ENCODE data around the gene KCTD6.
A peak's percentile ranks its signal among the peaks of the same experiment; 100 is the strongest.

Gene KCTD6

GRCh38 chr3:58484722-58485069 lies 7.2 kb upstream of the KCTD6 start:
- DNase-seq = no peak
- Histone ChIP-seq H3K4me3 (ENCODE audit: insufficient read depth, low read depth, low read length, poor library complexity, severe bottlenecking) (no peak overlapping the region), H3K36me3 (ENCODE audit: control insufficient read depth, insufficient read depth, low read length) (no peaks in the 10 kb centered on the region), H3K4me1 (ENCODE audit: control insufficient read depth, insufficient read depth, low read length, poor library complexity, severe bottlenecking) (no peaks in the 10 kb centered on the region), H3K27ac (ENCODE audit: insufficient read depth, low read length, poor library complexity, severe bottlenecking) (no peak overlapping the region), H3K9me3 (ENCODE audit: control insufficient read depth, low read length) (no peaks in the 10 kb centered on the region), H3K27me3 (replicated peaks; ENCODE audit: control insufficient read depth, insufficient read depth, low read length, poor library complexity, severe bottlenecking) (no peaks in the 10 kb centered on the region)

GRCh38 chr3:58485801-58486435 lies 6.0 kb upstream of the KCTD6 start:
- no peaks in the 10 kb centered on the region for H3K9me3 ChIP-seq (ENCODE audit: control insufficient read depth, low read length)
- DNase-seq = no peak
- H3K27me3 ChIP-seq (replicated peaks; ENCODE audit: control insufficient read depth, insufficient read depth, low read length, poor library complexity, severe bottlenecking) = no peaks in the 10 kb centered on the region
- H3K36me3 ChIP-seq (ENCODE audit: control insufficient read depth, insufficient read depth, low read length) = no peaks in the 10 kb centered on the region
- no peak overlapping the region for H3K4me3 ChIP-seq (ENCODE audit: insufficient read depth, low read depth, low read length, poor library complexity, severe bottlenecking)
- no peak overlapping the region for H3K27ac ChIP-seq (ENCODE audit: insufficient read depth, low read length, poor library complexity, severe bottlenecking)
- H3K4me1 ChIP-seq (ENCODE audit: control insufficient read depth, insufficient read depth, low read length, poor library complexity, severe bottlenecking) = no peaks in the 10 kb centered on the region

- no peak for DNase-seq
- Histone ChIP-seq H3K36me3 (ENCODE audit: control insufficient read depth, insufficient read depth, low read length) (no peaks in the 10 kb centered on the region), H3K27ac (ENCODE audit: insufficient read depth, low read length, poor library complexity, severe bottlenecking) (no peak overlapping the region), H3K27me3 (replicated peaks; ENCODE audit: control insufficient read depth, insufficient read depth, low read length, poor library complexity, severe bottlenecking) (no peaks in the 10 kb centered on the region), H3K9me3 (ENCODE audit: control insufficient read depth, low read length) (no peaks in the 10 kb centered on the region), H3K4me1 (ENCODE audit: control insufficient read depth, insufficient read depth, low read length, poor library complexity, severe bottlenecking) (peaks cover 3% of the 10 kb centered on the region), H3K4me3 (ENCODE audit: insufficient read depth, low read depth, low read length, poor library complexity, severe bottlenecking) (no peak overlapping the region)
These were observed 4.6 kb upstream of the KCTD6 start for GRCh38 chr3:58487140-58487886.

- H3K36me3 ChIP-seq (ENCODE audit: control insufficient read depth, insufficient read depth, low read length) = no peaks in the 10 kb centered on the region
- H3K4me1 ChIP-seq (ENCODE audit: control insufficient read depth, insufficient read depth, low read length, poor library complexity, severe bottlenecking) = peaks cover 19% of the 10 kb centered on the region
- no peaks in the 10 kb centered on the region for H3K27me3 ChIP-seq (replicated peaks; ENCODE audit: control insufficient read depth, insufficient read depth, low read length, poor library complexity, severe bottlenecking)
- no peak overlapping the region for H3K4me3 ChIP-seq (ENCODE audit: insufficient read depth, low read depth, low read length, poor library complexity, severe bottlenecking)
- no peaks in the 10 kb centered on the region for H3K9me3 ChIP-seq (ENCODE audit: control insufficient read depth, low read length)
- no peak for DNase-seq
- no peak overlapping the region for H3K27ac ChIP-seq (ENCODE audit: insufficient read depth, low read length, poor library complexity, severe bottlenecking)
These were observed 2.9 kb upstream of the KCTD6 start for GRCh38 chr3:58488967-58489366.

DNA sequence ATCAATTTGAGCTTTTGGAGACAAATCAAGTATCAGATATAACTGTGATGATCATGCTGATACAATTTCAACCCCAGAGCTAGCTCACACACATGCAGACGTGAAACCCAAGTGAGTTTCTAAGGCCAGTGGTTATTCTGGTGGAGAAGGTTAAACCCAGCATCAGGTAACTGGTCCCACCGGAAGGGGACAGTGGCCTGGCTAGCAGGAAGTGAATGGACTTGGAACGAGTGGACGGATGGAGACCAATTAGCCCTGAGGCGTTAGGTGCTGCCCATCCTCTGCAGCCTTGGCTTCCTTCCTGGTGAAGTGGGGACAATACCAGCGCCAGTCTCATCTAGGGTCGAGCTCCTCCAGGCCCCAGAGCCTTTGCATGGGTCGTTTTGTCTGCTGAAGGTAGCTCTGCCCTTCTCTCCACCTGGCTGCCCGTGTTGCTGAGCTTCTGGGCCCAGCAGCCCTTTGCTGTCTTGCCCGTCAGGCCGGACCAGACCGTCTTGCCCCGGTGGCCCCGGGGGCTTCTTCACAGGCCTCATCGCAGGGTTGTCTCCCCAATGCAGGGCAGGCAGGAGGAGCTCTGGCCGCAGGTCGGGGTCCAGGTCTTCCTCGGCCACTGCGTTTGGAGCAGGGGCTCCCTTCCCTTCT lies 915 bp upstream of the KCTD6 start:
- Histone ChIP-seq H3K27ac (ENCODE audit: insufficient read depth, low read length, poor library complexity, severe bottlenecking) (peak overlapping the region; percentile 30), H3K36me3 (ENCODE audit: control insufficient read depth, insufficient read depth, low read length) (no peaks in the 10 kb centered on the region), H3K9me3 (ENCODE audit: control insufficient read depth, low read length) (no peaks in the 10 kb centered on the region), H3K4me3 (ENCODE audit: insufficient read depth, low read depth, low read length, poor library complexity, severe bottlenecking) (no peak overlapping the region), H3K27me3 (replicated peaks; ENCODE audit: control insufficient read depth, insufficient read depth, low read length, poor library complexity, severe bottlenecking) (no peaks in the 10 kb centered on the region), H3K4me1 (ENCODE audit: control insufficient read depth, insufficient read depth, low read length, poor library complexity, severe bottlenecking) (peaks cover 22% of the 10 kb centered on the region)
- DNase-seq = no peak

DNA sequence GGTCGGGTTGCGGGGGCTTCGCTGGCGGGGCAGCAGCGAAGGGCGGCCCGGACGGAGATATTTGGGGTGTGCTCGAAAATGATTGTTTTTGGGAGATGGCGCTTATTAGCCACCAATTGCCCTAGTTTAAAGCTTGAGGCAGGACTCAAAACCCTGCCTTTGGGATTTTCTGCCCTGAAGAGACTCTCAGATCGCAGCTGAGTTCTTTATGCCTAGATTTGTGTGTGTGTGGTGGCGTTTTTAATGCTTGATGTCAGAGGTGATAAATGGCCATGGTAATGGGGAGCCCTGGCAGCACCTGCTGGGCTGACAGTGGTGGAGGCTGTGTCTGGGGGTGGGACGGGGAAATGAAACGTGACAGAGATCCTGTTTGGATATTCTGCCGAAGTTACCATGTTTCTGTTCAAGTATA lies 604 bp downstream of the KCTD6 start:
- peak in 1 of 3 donors; percentile 9 for DNase-seq
- Histone ChIP-seq H3K27ac (ENCODE audit: insufficient read depth, low read length, poor library complexity, severe bottlenecking) (peak overlapping the region; percentile 55), H3K36me3 (ENCODE audit: control insufficient read depth, insufficient read depth, low read length) (no peaks in the 10 kb centered on the region), H3K9me3 (ENCODE audit: control insufficient read depth, low read length) (no peaks in the 10 kb centered on the region), H3K27me3 (replicated peaks; ENCODE audit: control insufficient read depth, insufficient read depth, low read length, poor library complexity, severe bottlenecking) (no peaks in the 10 kb centered on the region), H3K4me3 (ENCODE audit: insufficient read depth, low read depth, low read length, poor library complexity, severe bottlenecking) (peak overlapping the region; percentile 63), H3K4me1 (ENCODE audit: control insufficient read depth, insufficient read depth, low read length, poor library complexity, severe bottlenecking) (peaks cover 22% of the 10 kb centered on the region)

DNA sequence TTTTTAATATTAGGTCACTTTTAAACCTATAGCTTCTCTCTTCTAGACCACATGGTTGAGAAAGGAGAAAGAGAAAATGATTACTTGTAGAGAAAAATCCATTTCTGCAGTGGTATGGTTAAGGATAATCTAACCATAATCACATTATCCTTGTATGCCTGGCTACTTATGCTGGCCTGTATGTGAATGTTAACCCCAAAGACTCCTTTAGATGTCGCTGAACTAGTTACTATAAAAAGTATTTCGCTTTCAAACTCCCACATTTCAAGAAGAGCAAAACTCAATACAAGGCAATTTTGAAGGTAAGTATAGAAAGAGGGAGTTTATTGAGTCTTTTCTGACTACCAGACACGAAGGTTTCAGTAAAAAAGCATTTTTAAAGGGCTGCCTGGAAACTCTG lies 2.2 kb downstream of the KCTD6 start:
- Histone ChIP-seq H3K4me3 (ENCODE audit: insufficient read depth, low read depth, low read length, poor library complexity, severe bottlenecking) (no peak overlapping the region), H3K27me3 (replicated peaks; ENCODE audit: control insufficient read depth, insufficient read depth, low read length, poor library complexity, severe bottlenecking) (no peaks in the 10 kb centered on the region), H3K4me1 (ENCODE audit: control insufficient read depth, insufficient read depth, low read length, poor library complexity, severe bottlenecking) (peaks cover 22% of the 10 kb centered on the region), H3K27ac (ENCODE audit: insufficient read depth, low read length, poor library complexity, severe bottlenecking) (no peak overlapping the region), H3K9me3 (ENCODE audit: control insufficient read depth, low read length) (no peaks in the 10 kb centered on the region), H3K36me3 (ENCODE audit: control insufficient read depth, insufficient read depth, low read length) (no peaks in the 10 kb centered on the region)
- DNase-seq = no peak

DNA sequence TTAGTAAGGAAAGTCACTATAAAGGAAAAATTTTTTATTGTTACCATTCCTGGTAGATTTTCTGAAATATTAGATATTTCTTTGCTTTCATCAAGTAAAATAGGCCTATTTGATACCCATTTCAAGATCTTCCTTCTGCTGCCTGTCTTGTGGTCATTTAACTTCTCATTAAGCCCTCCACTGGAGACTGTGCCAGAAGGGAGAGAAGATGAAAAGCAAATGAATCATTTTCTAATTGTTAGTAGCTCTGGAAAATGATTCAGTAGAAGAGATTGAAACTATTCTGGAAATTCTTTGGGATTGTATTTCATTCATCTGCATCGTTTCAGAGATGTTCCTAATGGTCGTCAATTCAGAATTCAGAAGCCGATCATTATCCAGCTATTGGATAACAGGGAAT lies 3.2 kb downstream of the KCTD6 start:
- Histone ChIP-seq H3K36me3 (ENCODE audit: control insufficient read depth, insufficient read depth, low read length) (no peaks in the 10 kb centered on the region), H3K9me3 (ENCODE audit: control insufficient read depth, low read length) (no peaks in the 10 kb centered on the region), H3K27me3 (replicated peaks; ENCODE audit: control insufficient read depth, insufficient read depth, low read length, poor library complexity, severe bottlenecking) (no peaks in the 10 kb centered on the region), H3K27ac (ENCODE audit: insufficient read depth, low read length, poor library complexity, severe bottlenecking) (no peak overlapping the region), H3K4me1 (ENCODE audit: control insufficient read depth, insufficient read depth, low read length, poor library complexity, severe bottlenecking) (peaks cover 22% of the 10 kb centered on the region), H3K4me3 (ENCODE audit: insufficient read depth, low read depth, low read length, poor library complexity, severe bottlenecking) (no peak overlapping the region)
- no peak for DNase-seq

GRCh38 chr3:58496206-58496857 lies 4.4 kb downstream of the KCTD6 start:
- peaks cover 3% of the 10 kb centered on the region for H3K36me3 ChIP-seq (ENCODE audit: control insufficient read depth, insufficient read depth, low read length)
- H3K27me3 ChIP-seq (replicated peaks; ENCODE audit: control insufficient read depth, insufficient read depth, low read length, poor library complexity, severe bottlenecking) = no peaks in the 10 kb centered on the region
- DNase-seq = no peak
- no peak overlapping the region for H3K27ac ChIP-seq (ENCODE audit: insufficient read depth, low read length, poor library complexity, severe bottlenecking)
- H3K9me3 ChIP-seq (ENCODE audit: control insufficient read depth, low read length) = no peaks in the 10 kb centered on the region
- H3K4me1 ChIP-seq (ENCODE audit: control insufficient read depth, insufficient read depth, low read length, poor library complexity, severe bottlenecking) = peaks cover 21% of the 10 kb centered on the region
- no peak overlapping the region for H3K4me3 ChIP-seq (ENCODE audit: insufficient read depth, low read depth, low read length, poor library complexity, severe bottlenecking)

DNA sequence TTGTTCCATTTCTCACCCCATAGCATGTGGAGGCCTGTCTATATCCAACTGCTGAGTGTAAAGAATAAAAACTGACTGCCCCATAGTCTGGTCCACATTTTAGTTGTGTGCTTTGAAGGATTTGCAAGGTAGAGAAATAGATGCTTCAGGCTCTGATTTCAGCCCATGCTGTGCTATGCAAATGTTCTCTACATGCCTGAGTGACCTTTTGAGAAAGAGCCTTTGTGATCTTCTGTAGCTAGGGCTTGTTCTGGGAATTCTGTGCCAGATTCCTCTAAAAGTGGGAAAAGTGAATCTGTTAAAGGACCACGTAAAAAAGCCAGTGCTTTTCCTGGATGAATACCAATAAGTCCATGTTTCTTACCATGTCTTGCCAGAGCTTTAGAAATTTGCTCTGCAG lies 5.2 kb downstream of the KCTD6 start:
- no peaks in the 10 kb centered on the region for H3K9me3 ChIP-seq (ENCODE audit: control insufficient read depth, low read length)
- no peak for DNase-seq
- H3K4me3 ChIP-seq (ENCODE audit: insufficient read depth, low read depth, low read length, poor library complexity, severe bottlenecking) = no peak overlapping the region
- peaks cover 19% of the 10 kb centered on the region for H3K4me1 ChIP-seq (ENCODE audit: control insufficient read depth, insufficient read depth, low read length, poor library complexity, severe bottlenecking)
- H3K27ac ChIP-seq (ENCODE audit: insufficient read depth, low read length, poor library complexity, severe bottlenecking) = no peak overlapping the region
- H3K27me3 ChIP-seq (replicated peaks; ENCODE audit: control insufficient read depth, insufficient read depth, low read length, poor library complexity, severe bottlenecking) = no peaks in the 10 kb centered on the region
- peaks cover 5% of the 10 kb centered on the region for H3K36me3 ChIP-seq (ENCODE audit: control insufficient read depth, insufficient read depth, low read length)
